Measurements from ENCODE around the gene PLBD2.

DNA sequence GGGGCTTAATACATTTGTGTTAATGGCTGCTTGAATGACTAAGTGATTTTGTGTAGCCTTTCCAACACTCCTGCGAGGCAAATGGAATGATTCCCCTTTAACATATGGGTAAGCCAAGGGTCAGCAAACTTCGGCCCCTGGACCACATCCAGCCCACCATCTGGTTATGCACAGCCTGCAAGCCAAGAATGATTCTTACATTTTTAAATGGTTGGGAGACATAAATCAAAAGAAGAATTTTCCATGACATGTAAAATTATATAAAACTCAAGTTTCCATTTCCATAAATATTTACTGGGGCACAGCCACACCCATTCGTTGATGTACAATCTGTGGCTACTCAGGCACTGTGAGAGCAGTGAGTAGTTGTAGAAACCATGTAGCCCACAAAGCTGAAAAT lies 32.5 kb upstream of the PLBD2 start:
- TF ChIP-seq TCF12 (IDR thresholded peaks at IDR 0.05; ENCODE audit: low read depth, low read length) = no peak
- TF ChIP-seq, protein P1, sequence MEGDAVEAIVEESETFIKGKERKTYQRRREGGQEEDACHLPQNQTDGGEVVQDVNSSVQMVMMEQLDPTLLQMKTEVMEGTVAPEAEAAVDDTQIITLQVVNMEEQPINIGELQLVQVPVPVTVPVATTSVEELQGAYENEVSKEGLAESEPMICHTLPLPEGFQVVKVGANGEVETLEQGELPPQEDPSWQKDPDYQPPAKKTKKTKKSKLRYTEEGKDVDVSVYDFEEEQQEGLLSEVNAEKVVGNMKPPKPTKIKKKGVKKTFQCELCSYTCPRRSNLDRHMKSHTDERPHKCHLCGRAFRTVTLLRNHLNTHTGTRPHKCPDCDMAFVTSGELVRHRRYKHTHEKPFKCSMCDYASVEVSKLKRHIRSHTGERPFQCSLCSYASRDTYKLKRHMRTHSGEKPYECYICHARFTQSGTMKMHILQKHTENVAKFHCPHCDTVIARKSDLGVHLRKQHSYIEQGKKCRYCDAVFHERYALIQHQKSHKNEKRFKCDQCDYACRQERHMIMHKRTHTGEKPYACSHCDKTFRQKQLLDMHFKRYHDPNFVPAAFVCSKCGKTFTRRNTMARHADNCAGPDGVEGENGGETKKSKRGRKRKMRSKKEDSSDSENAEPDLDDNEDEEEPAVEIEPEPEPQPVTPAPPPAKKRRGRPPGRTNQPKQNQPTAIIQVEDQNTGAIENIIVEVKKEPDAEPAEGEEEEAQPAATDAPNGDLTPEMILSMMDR (IDR thresholded peaks at IDR 0.05 in 2 of 3, conservative IDR thresholded peaks at IDR 0.05 in 1 of 3; ENCODE audit: control insufficient read depth in 2 of 3, extremely low read depth in 1 of 3, insufficient read depth in 1 of 3, low read depth in 3 of 3, low read length in 3 of 3) = no peak
- TF ChIP-seq RELA (IDR thresholded peaks at IDR 0.05; ENCODE audit: borderline replicate concordance, partially characterized antibody) = no peak
- TF ChIP-seq POLR2A (IDR thresholded peaks at IDR 0.05; ENCODE audit: low read depth, low read length) = no peak
- no peak for TF ChIP-seq JUNB (IDR thresholded peaks at IDR 0.05)
- no peak for TF ChIP-seq JUND (IDR thresholded peaks at IDR 0.05; ENCODE audit: low read depth, low read length)
- TF ChIP-seq, protein P2, sequence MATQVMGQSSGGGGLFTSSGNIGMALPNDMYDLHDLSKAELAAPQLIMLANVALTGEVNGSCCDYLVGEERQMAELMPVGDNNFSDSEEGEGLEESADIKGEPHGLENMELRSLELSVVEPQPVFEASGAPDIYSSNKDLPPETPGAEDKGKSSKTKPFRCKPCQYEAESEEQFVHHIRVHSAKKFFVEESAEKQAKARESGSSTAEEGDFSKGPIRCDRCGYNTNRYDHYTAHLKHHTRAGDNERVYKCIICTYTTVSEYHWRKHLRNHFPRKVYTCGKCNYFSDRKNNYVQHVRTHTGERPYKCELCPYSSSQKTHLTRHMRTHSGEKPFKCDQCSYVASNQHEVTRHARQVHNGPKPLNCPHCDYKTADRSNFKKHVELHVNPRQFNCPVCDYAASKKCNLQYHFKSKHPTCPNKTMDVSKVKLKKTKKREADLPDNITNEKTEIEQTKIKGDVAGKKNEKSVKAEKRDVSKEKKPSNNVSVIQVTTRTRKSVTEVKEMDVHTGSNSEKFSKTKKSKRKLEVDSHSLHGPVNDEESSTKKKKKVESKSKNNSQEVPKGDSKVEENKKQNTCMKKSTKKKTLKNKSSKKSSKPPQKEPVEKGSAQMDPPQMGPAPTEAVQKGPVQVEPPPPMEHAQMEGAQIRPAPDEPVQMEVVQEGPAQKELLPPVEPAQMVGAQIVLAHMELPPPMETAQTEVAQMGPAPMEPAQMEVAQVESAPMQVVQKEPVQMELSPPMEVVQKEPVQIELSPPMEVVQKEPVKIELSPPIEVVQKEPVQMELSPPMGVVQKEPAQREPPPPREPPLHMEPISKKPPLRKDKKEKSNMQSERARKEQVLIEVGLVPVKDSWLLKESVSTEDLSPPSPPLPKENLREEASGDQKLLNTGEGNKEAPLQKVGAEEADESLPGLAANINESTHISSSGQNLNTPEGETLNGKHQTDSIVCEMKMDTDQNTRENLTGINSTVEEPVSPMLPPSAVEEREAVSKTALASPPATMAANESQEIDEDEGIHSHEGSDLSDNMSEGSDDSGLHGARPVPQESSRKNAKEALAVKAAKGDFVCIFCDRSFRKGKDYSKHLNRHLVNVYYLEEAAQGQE (IDR thresholded peaks at IDR 0.05; ENCODE audit: low read depth, low read length) = no peak
- no peak for TF ChIP-seq GABPA (IDR thresholded peaks at IDR 0.05; ENCODE audit: low read depth)
- TF ChIP-seq, protein P3, sequence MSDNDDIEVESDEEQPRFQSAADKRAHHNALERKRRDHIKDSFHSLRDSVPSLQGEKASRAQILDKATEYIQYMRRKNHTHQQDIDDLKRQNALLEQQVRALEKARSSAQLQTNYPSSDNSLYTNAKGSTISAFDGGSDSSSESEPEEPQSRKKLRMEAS (IDR thresholded peaks at IDR 0.05; ENCODE audit: low read depth, low read length) = no peak
- TF ChIP-seq EZH2 (IDR thresholded peaks at IDR 0.05; ENCODE audit: borderline replicate concordance, control insufficient read depth, low read depth, low read length) = no peak
- TF ChIP-seq, protein P4, sequence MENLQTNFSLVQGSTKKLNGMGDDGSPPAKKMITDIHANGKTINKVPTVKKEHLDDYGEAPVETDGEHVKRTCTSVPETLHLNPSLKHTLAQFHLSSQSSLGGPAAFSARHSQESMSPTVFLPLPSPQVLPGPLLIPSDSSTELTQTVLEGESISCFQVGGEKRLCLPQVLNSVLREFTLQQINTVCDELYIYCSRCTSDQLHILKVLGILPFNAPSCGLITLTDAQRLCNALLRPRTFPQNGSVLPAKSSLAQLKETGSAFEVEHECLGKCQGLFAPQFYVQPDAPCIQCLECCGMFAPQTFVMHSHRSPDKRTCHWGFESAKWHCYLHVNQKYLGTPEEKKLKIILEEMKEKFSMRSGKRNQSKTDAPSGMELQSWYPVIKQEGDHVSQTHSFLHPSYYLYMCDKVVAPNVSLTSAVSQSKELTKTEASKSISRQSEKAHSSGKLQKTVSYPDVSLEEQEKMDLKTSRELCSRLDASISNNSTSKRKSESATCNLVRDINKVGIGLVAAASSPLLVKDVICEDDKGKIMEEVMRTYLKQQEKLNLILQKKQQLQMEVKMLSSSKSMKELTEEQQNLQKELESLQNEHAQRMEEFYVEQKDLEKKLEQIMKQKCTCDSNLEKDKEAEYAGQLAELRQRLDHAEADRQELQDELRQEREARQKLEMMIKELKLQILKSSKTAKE (IDR thresholded peaks at IDR 0.05; ENCODE audit: low read depth, poor library complexity, severe bottlenecking) = no peak
- no peak for TF ChIP-seq PAX8 (IDR thresholded peaks at IDR 0.05)

Measured in GM12878 (cell line).